Panc1 (cell line): Measurements from ENCODE around the gene IZUMO1.

Source experiments
- TCF7L2 ChIP-seq: IDR thresholded peaks from 2 replicates; pipeline ENCODE4 v1.6.1; 2011; ENCODE audit warnings: mild to moderate bottlenecking, low read depth, low read length, inconsistent platforms
- TF ChIP-seq, protein P1 (sequence below): fragments of 450-650 bp; IDR thresholded peaks from 2 replicates; pipeline ENCODE4 v1.5.1; 2017; ENCODE audit warnings: mild to moderate bottlenecking

DNA sequence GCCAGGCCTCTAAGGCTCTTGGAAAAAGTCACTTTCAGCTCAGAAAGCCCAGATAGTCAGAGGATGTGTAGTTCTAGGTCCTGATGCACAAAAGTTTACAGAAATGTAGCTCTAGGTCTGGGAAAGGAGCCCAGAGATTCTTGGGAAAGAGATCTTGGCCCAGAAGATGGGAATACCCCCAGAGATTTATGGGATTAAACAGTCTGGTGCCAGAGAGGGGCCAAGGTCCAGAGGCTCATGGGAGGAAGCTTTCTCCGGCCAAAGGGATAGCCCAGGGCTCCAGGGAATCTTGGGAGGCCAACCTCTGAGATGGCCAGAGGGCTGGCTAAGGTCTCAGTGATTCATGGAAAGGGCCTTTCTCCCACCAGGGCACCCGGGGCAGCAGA lies 49.0 kb upstream of the IZUMO1 start:
- TF ChIP-seq, protein P1, sequence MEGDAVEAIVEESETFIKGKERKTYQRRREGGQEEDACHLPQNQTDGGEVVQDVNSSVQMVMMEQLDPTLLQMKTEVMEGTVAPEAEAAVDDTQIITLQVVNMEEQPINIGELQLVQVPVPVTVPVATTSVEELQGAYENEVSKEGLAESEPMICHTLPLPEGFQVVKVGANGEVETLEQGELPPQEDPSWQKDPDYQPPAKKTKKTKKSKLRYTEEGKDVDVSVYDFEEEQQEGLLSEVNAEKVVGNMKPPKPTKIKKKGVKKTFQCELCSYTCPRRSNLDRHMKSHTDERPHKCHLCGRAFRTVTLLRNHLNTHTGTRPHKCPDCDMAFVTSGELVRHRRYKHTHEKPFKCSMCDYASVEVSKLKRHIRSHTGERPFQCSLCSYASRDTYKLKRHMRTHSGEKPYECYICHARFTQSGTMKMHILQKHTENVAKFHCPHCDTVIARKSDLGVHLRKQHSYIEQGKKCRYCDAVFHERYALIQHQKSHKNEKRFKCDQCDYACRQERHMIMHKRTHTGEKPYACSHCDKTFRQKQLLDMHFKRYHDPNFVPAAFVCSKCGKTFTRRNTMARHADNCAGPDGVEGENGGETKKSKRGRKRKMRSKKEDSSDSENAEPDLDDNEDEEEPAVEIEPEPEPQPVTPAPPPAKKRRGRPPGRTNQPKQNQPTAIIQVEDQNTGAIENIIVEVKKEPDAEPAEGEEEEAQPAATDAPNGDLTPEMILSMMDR, result no peak
- TF ChIP-seq TCF7L2, result no peak
